Osteocyte (in vitro differentiated cells): ENCODE results near the gene MYH14. TPM values are rescaled to one million over a fixed set of nuclear protein-coding genes. Genes with fewer than 3 reads are reported as not detected.

Experiments
- DNase-seq: peaks from one replicate; pipeline ENCODE4 v3.0.0; 2021; ENCODE audit warnings: mixed read lengths; ENCODE audit not compliant: unreplicated experiment; ENCODE audit errors: extremely low spot score
- H3K27ac Mint-ChIP-seq: one replicate; pipeline ENCODE4 v1.8.0; 2021; ENCODE audit warnings: mild to moderate bottlenecking, mixed read lengths; ENCODE audit not compliant: unreplicated experiment
- H3K27me3 Mint-ChIP-seq: one replicate; pipeline ENCODE4 v1.8.0; 2021; ENCODE audit warnings: mixed read lengths; ENCODE audit not compliant: unreplicated experiment
- H3K36me3 Mint-ChIP-seq: one replicate; pipeline ENCODE4 v1.8.0; 2021; ENCODE audit warnings: mixed read lengths; ENCODE audit not compliant: unreplicated experiment
- H3K4me1 Mint-ChIP-seq: one replicate; pipeline ENCODE4 v1.8.0; 2021; ENCODE audit warnings: mixed read lengths; ENCODE audit not compliant: unreplicated experiment
- H3K4me3 Mint-ChIP-seq: one replicate; pipeline ENCODE4 v1.8.0; 2021; ENCODE audit warnings: mild to moderate bottlenecking, moderate library complexity, mixed read lengths; ENCODE audit not compliant: unreplicated experiment
- H3K9me3 Mint-ChIP-seq: one replicate; pipeline ENCODE4 v1.8.0; 2021; ENCODE audit warnings: mixed read lengths; ENCODE audit not compliant: unreplicated experiment
- total RNA-seq: library from RNA; stranded (reverse); gene quantifications from 2 replicates; pipeline ENCODE4 v1.2.1, GENCODE V29; 2021
- TF ChIP-seq, protein P1 (sequence below): fragments of 200-600 bp; sonication (generic); IDR thresholded peaks from 2 replicates; pipeline ENCODE4 v1.5.0; 2021; ENCODE audit warnings: antibody characterized with exemption, mild to moderate bottlenecking, moderate library complexity

The MYH14 gene
- total RNA-seq, 1 donor from 2014 or later: not detected

DNA sequence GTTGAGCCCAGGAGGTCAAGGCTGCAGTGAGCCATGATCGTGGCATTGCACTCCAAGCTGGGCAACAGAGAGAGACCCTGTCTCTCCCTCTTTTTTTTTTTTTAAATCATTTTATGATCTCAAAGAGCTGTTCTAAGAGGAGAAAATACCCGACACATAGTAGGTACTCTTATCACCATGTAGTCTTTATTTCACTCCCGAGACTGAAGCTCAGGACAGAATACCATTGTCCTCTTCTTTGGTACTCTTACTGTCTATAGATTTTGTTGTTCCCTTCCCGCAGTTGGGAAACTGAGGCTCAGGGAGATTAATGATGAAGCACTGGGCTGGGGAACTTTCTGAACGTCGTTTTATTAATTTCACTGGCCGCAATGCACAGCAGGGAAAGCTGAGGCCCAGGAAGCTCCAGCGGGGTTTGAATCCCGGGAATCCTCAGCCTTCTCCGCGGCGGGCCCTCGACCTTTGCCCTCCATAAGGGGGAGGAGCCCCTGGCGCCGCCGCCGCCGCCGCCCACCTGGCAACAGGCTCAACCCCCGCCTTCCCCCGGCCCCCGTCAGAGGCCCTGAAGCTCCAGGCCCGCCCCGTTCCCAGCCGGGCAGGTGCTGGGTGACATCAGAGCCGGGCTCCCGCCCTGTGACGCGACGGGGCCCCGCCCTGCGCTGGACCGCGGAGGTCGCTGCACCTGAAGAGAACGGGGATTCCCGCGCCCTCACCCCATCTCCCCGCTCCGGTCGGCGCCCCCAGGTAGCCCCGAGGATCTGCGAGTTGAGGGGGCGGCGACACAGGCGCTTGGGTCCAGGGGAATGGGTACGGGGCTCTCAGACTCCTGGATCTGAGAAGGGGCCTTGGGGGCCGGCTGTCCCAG lies 1.6 kb downstream of the MYH14 start:
- peaks cover 27% of the 10 kb centered on the region for H3K27me3 Mint-ChIP-seq
- no peaks in the 10 kb centered on the region for H3K9me3 Mint-ChIP-seq
- H3K4me1 Mint-ChIP-seq: no peaks in the 10 kb centered on the region
- H3K36me3 Mint-ChIP-seq: no peaks in the 10 kb centered on the region
- no peak overlapping the region for H3K27ac Mint-ChIP-seq
- DNase-seq: no peak
- no peak overlapping the region for H3K4me3 Mint-ChIP-seq
- TF ChIP-seq, protein P1, sequence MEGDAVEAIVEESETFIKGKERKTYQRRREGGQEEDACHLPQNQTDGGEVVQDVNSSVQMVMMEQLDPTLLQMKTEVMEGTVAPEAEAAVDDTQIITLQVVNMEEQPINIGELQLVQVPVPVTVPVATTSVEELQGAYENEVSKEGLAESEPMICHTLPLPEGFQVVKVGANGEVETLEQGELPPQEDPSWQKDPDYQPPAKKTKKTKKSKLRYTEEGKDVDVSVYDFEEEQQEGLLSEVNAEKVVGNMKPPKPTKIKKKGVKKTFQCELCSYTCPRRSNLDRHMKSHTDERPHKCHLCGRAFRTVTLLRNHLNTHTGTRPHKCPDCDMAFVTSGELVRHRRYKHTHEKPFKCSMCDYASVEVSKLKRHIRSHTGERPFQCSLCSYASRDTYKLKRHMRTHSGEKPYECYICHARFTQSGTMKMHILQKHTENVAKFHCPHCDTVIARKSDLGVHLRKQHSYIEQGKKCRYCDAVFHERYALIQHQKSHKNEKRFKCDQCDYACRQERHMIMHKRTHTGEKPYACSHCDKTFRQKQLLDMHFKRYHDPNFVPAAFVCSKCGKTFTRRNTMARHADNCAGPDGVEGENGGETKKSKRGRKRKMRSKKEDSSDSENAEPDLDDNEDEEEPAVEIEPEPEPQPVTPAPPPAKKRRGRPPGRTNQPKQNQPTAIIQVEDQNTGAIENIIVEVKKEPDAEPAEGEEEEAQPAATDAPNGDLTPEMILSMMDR: no peak

DNA sequence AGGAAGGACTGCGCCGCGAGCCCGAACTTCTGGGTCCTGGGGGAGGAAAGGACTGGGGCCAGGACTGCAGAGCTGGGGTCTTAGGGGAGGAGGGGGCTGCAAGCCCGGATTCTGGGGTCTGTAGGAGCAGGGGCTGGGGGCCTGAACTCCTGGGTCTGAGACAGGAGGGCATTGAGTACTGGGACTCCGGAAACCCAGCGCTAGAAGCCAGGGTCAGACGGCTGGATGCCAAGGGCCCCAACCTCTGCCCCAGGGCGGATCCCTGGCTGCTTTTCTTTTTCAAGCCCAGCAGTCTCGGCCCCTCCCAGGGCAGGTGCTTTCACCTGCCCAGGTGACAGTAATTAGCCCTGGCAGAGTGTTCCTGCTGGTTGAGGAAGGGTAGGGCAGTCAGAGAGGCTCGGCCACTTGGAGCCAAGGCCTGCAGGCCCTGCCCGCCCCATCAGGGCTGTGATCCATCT lies 2.3 kb downstream of the MYH14 start:
- TF ChIP-seq, protein P1: no peak
- no peaks in the 10 kb centered on the region for H3K9me3 Mint-ChIP-seq
- H3K27ac Mint-ChIP-seq: no peak overlapping the region
- no peak overlapping the region for H3K4me3 Mint-ChIP-seq
- H3K4me1 Mint-ChIP-seq: no peaks in the 10 kb centered on the region
- no peak for DNase-seq
- H3K36me3 Mint-ChIP-seq: no peaks in the 10 kb centered on the region
- H3K27me3 Mint-ChIP-seq: peaks cover 27% of the 10 kb centered on the region

DNA sequence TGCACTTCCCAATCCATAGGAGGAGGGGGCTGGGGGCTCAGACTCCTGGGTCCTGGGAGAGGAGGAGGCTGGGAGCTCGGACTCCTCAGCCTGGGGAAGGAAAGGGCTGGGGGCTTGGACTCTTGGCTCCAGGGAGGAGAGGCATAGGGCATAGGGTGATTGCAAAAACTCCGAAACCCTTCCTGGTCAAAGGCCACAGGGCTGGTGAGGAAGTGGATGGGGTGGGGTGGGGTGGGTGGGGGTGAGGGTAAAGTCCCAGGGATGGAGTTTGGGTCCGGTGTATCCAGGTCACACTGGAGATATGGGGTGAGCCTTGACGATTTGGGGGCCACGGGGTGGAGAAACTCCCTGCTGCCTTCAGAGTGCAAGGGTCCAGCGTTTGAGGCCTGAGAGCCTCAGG lies 2.8 kb downstream of the MYH14 start:
- H3K27ac Mint-ChIP-seq: no peak overlapping the region
- H3K4me1 Mint-ChIP-seq: no peaks in the 10 kb centered on the region
- H3K27me3 Mint-ChIP-seq: peaks cover 27% of the 10 kb centered on the region
- DNase-seq: no peak
- TF ChIP-seq, protein P1: no peak
- no peak overlapping the region for H3K4me3 Mint-ChIP-seq
- H3K36me3 Mint-ChIP-seq: no peaks in the 10 kb centered on the region
- H3K9me3 Mint-ChIP-seq: peaks cover 3% of the 10 kb centered on the region

DNA sequence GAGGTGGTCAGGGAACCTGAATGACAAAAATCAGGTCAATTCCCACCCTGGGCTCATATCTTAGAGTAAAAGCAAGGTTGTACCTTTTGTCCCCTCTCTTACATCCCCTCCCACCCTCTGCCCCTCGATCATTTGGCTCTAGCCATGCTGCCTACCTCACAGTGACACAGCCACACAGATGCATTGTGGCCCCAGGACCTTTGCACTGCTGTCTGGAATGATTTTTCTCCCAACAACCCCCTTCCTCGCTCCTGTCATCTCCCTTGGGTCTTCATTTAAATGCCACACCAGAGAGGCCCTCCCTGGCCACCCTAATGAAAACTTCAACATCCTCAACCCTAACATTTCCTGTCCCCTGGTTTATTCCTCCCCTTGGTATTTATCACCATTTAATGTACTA lies 4.3 kb downstream of the MYH14 start:
- peaks cover 17% of the 10 kb centered on the region for H3K27me3 Mint-ChIP-seq
- DNase-seq: no peak
- no peak overlapping the region for H3K4me3 Mint-ChIP-seq
- peaks cover 11% of the 10 kb centered on the region for H3K9me3 Mint-ChIP-seq
- no peak overlapping the region for H3K27ac Mint-ChIP-seq
- H3K4me1 Mint-ChIP-seq: no peaks in the 10 kb centered on the region
- TF ChIP-seq, protein P1: no peak
- H3K36me3 Mint-ChIP-seq: no peaks in the 10 kb centered on the region

DNA sequence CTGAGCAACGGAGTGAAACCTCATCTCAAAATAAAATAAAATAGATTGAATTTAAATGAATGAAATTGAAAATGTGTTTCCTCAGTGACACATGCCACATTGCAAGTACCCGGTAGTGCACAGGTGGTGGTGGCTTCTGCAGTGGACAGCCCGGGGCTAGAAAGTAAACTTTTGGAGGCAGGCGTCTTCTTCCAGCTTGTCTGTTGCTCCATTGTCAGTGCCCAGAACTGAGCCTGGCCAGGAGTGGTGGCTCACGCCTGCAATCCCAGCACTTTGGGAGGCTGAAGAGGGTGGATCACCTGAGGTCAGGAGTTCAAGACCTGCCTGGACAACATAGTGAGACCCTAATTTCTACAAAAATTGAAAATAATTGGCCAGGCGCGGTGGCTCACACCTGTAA lies 5.7 kb downstream of the MYH14 start:
- Mint-ChIP-seq H3K9me3 (peaks cover 11% of the 10 kb centered on the region), H3K4me3 (no peak overlapping the region), H3K4me1 (no peaks in the 10 kb centered on the region), H3K27ac (no peak overlapping the region), H3K27me3 (peaks cover 11% of the 10 kb centered on the region), H3K36me3 (no peaks in the 10 kb centered on the region)
- TF ChIP-seq, protein P1: no peak
- no peak for DNase-seq
